GM12873 (cell line): ENCODE measurements around the gene PSMB7.

Experiments used
- CTCF ChIP-seq: IDR thresholded peaks from 2 replicates; pipeline ENCODE4 v1.5.1; 2012; ENCODE audit warnings: low read depth, mild to moderate bottlenecking, moderate library complexity, low read length, control low read depth; ENCODE audit not compliant: insufficient read depth; ENCODE audit errors: missing control alignments

PSMB7 gene

GRCh38 chr9:124392254-124392870 is 22.9 kb downstream of the PSMB7 start:
- TF ChIP-seq CTCF, result no peak

GRCh38 chr9:124390794-124391658 is 24.2 kb downstream of the PSMB7 start:
- TF ChIP-seq CTCF, result no peak

GRCh38 chr9:124389146-124389939 is 25.9 kb downstream of the PSMB7 start:
- no peak for TF ChIP-seq CTCF

- no peak for TF ChIP-seq CTCF
Observed at GRCh38 chr9:124388275-124389048, 26.8 kb downstream of the PSMB7 start.

GRCh38 chr9:124386201-124386600 is 29.0 kb downstream of the PSMB7 start:
- TF ChIP-seq CTCF, result no peak

GRCh38 chr9:124385623-124386022 is 29.6 kb downstream of the PSMB7 start:
- no peak for TF ChIP-seq CTCF
